ENCODE measurements around the gene MS4A6E. TPM values are rescaled to one million over a fixed set of nuclear protein-coding genes. Genes with fewer than 3 reads are reported as not detected.

MS4A6E gene
- total RNA-seq, 1 donor from 2014 or later, result not detected

DNA sequence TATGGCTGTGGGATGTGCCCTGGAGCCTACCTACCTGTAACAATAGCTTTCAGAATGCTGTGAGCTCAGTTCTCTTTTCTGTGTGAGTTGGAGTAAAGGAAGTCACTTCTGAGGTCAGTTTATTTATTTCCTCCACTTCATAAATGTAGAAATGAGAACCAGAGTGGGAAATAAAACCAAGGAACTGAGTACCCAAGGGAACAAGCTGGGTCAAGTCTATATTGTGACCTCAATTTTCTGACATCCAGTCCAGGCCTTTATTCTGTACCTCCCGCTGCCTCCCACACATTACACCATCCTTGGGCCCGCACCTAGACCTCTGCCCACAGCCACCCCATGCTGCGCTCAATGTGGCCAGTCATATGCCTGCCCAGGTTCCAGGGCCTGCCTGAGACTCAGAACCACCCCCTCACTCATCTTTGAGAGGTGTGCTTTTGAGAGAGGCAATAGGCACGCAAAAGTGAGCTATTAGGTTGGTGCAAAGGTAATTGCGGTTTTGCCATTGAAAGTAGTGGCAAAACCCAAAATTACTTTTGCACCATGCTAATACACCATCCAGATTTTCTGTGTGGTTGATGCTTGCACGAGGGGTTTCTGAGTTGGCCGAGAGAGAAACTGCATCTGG lies 9.8 kb downstream of the MS4A6E start:
- DNase-seq (ENCODE audit: low read depth), result no peak
- TF ChIP-seq CTCF (conservative IDR thresholded peaks at IDR 0.05; ENCODE audit: low read depth, low read length), result no peak
- no peak overlapping the region for H3K4me3 ChIP-seq (ENCODE audit: low read depth, low read length)

- DNase-seq (ENCODE audit: low read depth), result no peak
- no peak overlapping the region for H3K4me3 ChIP-seq (ENCODE audit: low read depth, low read length)
- no peak for TF ChIP-seq CTCF (conservative IDR thresholded peaks at IDR 0.05; ENCODE audit: low read depth, low read length)
Measured at GRCh38 chr11:60338053-60338452, 11.0 kb downstream of the MS4A6E start.

GRCh38 chr11:60339356-60339755 lies 12.3 kb downstream of the MS4A6E start:
- no peak for TF ChIP-seq CTCF (conservative IDR thresholded peaks at IDR 0.05; ENCODE audit: low read depth, low read length)
- DNase-seq (ENCODE audit: low read depth), result no peak
- H3K4me3 ChIP-seq (ENCODE audit: low read depth, low read length), result no peak overlapping the region

- DNase-seq (ENCODE audit: low read depth), result no peak
- peak; percentile 66 for TF ChIP-seq CTCF (conservative IDR thresholded peaks at IDR 0.05; ENCODE audit: low read depth, low read length)
- H3K4me3 ChIP-seq (ENCODE audit: low read depth, low read length), result no peak overlapping the region
Measured at GRCh38 chr11:60343094-60343704, 16.1 kb downstream of the MS4A6E start.

DNA sequence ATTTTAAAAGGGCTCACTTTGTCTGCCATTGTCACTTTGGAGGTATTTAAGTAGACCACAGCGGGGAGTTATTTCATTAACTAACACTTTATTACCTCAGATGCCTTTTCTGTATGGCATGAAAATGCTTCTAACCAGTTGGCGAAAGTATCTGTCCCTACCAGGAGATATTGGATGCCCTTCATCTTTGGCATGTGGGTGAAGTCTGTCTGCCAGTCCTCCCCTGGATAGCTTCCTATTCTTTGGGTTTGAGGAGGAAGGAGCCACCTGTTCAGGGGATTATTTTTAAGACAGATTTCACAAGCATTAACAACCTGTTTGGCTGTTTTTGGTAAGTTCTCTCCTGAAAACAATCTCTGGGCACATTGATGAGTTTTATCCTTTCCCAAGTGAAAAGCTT lies 17.1 kb downstream of the MS4A6E start:
- no peak for TF ChIP-seq CTCF (conservative IDR thresholded peaks at IDR 0.05; ENCODE audit: low read depth, low read length)
- no peak overlapping the region for H3K4me3 ChIP-seq (ENCODE audit: low read depth, low read length)
- DNase-seq (ENCODE audit: low read depth), result no peak

GRCh38 chr11:60345489-60345888 lies 18.4 kb downstream of the MS4A6E start:
- peak; percentile 61 for TF ChIP-seq CTCF (conservative IDR thresholded peaks at IDR 0.05; ENCODE audit: low read depth, low read length)
- H3K4me3 ChIP-seq (ENCODE audit: low read depth, low read length), result no peak overlapping the region
- no peak for DNase-seq (ENCODE audit: low read depth)
